ENCODE results near the gene TMEM239.

Gene TMEM239

DNA sequence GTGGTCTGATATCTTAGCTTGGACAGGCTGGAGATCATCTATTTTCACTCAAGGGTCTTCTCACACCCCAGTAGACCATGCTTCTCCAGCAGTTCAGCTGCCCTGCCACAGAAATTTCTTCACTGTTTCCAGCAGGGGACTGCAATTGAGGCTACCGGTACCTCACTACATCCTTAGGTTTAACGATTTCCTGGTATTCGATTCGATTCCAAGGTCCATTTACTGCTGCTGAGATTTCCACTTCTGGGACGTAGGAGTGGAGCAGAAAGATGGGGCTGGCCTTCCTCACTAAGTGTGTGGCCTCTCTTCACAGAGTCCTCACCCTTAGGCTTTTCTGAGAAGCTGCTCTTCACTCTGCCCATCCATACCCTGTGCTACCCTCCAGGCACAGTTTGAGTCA, 30.5 kb downstream of the TMEM239 start:
- no peak overlapping the region for H3K4me3 ChIP-seq (ENCODE audit: low read depth, low read length)

DNA sequence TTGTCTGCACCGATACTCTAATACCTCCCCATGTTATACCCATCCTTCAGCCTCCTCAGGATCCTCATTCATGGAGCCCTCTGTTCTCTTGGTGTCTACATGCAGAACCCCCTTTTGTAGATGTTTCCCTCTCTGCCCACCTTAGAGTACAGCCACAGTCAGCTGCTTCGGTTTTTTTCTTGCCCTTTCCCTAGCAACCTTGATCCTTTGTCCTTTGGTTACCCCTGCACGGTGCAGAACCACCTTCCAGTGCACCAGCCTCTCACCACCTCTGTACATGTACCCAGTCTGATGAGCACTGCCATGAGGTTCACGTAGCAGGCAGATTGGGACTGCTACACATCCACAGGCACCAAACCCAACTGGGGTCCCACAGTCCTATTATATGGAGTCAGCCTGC, 31.6 kb downstream of the TMEM239 start:
- no peak overlapping the region for H3K4me3 ChIP-seq (ENCODE audit: low read depth, low read length)

GRCh38 chr20:2849529-2849928, 33.4 kb downstream of the TMEM239 start:
- H3K4me3 ChIP-seq (ENCODE audit: low read depth, low read length): no peak overlapping the region

GRCh38 chr20:2851086-2851485, 34.9 kb downstream of the TMEM239 start:
- no peak overlapping the region for H3K4me3 ChIP-seq (ENCODE audit: low read depth, low read length)

DNA sequence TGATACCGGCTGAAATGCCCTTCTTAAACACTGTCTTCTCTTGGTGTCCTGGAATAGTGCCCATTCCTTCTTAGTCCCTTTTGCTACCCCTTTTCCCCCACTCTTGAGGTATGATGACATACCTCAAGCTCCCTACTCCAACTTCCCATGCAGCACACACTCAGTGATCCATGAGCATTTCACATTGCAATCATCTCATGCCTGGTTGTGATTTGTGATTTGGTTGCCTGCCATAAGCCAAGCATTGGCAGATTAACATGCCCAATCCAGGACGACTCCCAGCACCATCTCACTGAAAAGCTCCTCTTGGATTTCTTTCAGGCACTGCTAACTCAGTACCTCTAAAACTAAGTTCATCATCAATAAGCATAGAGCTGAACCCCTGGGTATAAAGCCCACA, 42.4 kb downstream of the TMEM239 start:
- H3K4me3 ChIP-seq (ENCODE audit: low read depth, low read length): no peak overlapping the region

GRCh38 chr20:2859330-2860121, 43.4 kb downstream of the TMEM239 start:
- H3K4me3 ChIP-seq (ENCODE audit: low read depth, low read length): no peak overlapping the region

- no peak overlapping the region for H3K4me3 ChIP-seq (ENCODE audit: low read depth, low read length)
These were observed 48.5 kb downstream of the TMEM239 start for GRCh38 chr20:2864626-2865025.

GRCh38 chr20:2865101-2865500, 48.9 kb downstream of the TMEM239 start:
- H3K4me3 ChIP-seq (ENCODE audit: low read depth, low read length): no peak overlapping the region

- no peak overlapping the region for H3K4me3 ChIP-seq (ENCODE audit: low read depth, low read length)
These were observed 49.5 kb downstream of the TMEM239 start for GRCh38 chr20:2865630-2866029.

- no peak overlapping the region for H3K4me3 ChIP-seq (ENCODE audit: low read depth, low read length)
These were observed 50.1 kb downstream of the TMEM239 start for GRCh38 chr20:2866236-2866635.

DNA sequence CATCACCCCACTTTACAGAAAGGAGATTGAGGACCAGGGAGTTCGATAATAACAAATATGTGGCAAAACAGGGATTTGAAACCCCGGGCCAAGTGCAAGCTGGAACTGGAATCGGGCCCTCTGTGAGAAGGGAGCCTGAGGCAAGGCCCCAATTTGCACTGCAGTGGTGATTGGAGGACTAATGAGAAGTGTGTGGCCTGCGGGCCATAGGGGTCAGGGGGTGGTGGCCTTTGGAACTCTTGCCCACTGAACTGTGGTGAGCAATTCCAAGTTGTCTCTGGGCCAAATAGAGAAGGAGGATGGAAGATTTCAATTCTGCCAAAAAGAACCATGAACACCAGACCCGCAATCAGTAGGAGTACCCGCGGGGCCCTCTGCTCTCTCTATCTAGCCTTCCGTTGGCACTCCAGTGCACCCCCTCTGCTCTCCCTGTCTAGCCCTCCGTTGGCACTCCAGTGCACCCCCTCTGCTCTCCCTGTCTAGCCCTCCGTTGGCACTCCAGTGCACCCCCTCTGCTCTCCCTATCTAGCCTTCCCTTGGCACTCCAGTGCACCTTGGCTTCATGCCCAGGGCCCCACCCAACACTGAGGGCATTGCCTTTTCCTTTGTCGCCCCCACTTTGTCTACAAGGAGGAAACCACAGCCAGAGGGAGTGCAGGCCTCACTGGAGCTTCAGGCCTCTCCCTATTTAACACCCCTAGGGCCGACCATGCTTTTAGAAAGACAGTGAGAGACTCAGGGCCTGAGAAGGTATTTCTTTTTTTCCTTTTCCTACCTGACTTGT, 51.1 kb downstream of the TMEM239 start:
- H3K4me3 ChIP-seq (ENCODE audit: low read depth, low read length): no peak overlapping the region

Measured in iPS-11a (cell line).